IMR-90 (cell line): Measurements from ENCODE around the gene ENTPD1.

Experiments used
- RCOR1 ChIP-seq: IDR thresholded peaks from 2 replicates; pipeline ENCODE4 v1.6.1; 2012; ENCODE audit warnings: mild to moderate bottlenecking, low read length, improper control_type of control experiment; ENCODE audit not compliant: insufficient replicate concordance
- TF ChIP-seq, protein P1 (sequence below): conservative IDR thresholded peaks from 2 replicates; pipeline ENCODE4 v1.5.1; 2012; ENCODE audit warnings: mild to moderate bottlenecking, low read depth, low read length, improper control_type of control experiment

DNA sequence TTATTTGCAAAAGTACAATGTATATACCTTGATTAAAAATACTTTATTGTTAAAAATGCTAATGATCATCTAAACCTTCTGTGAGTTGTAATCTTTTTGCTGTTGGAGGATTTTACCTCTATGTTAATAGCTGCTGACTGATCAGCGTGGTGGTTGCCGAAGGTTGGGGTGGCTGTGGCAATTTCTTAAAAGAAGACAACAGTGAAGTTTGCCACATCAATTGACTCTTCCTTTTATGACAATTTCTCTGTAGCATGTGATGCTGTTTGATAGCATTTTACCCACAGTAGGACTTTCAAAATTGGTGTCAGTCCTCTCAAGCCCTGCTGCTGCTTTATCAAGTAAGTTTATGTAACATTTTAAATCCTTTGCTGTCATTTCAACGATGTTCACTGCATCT, 16.9 kb upstream of the ENTPD1 start:
- TF ChIP-seq, protein P1, sequence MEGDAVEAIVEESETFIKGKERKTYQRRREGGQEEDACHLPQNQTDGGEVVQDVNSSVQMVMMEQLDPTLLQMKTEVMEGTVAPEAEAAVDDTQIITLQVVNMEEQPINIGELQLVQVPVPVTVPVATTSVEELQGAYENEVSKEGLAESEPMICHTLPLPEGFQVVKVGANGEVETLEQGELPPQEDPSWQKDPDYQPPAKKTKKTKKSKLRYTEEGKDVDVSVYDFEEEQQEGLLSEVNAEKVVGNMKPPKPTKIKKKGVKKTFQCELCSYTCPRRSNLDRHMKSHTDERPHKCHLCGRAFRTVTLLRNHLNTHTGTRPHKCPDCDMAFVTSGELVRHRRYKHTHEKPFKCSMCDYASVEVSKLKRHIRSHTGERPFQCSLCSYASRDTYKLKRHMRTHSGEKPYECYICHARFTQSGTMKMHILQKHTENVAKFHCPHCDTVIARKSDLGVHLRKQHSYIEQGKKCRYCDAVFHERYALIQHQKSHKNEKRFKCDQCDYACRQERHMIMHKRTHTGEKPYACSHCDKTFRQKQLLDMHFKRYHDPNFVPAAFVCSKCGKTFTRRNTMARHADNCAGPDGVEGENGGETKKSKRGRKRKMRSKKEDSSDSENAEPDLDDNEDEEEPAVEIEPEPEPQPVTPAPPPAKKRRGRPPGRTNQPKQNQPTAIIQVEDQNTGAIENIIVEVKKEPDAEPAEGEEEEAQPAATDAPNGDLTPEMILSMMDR, result no peak
- TF ChIP-seq RCOR1, result no peak
